Glutamatergic neuron (in vitro differentiated cells): ENCODE measurements around the gene DNAJB6. TPM values are rescaled to one million over a fixed set of nuclear protein-coding genes. Genes with fewer than 3 reads are reported as not detected.
A peak's percentile ranks its signal among the peaks of the same experiment; 100 is the strongest.

Experiments used
- DNase-seq: peaks from one replicate; pipeline ENCODE4 v3.0.0; 2022
- H3K27ac Mint-ChIP-seq: one replicate; pipeline ENCODE4 v1.8.0; 2020; ENCODE audit warnings: mild to moderate bottlenecking, mixed read lengths, inconsistent platforms; ENCODE audit not compliant: unreplicated experiment
- H3K27me3 Mint-ChIP-seq: one replicate; pipeline ENCODE4 v1.8.0; 2020; ENCODE audit warnings: mild to moderate bottlenecking, moderate library complexity, mixed read lengths, inconsistent platforms; ENCODE audit not compliant: unreplicated experiment
- H3K36me3 Mint-ChIP-seq: one replicate; pipeline ENCODE4 v1.8.0; 2020; ENCODE audit warnings: mild to moderate bottlenecking, mixed read lengths, inconsistent platforms; ENCODE audit not compliant: unreplicated experiment
- H3K4me1 Mint-ChIP-seq: one replicate; pipeline ENCODE4 v1.8.0; 2020; ENCODE audit warnings: mild to moderate bottlenecking, low read depth, mixed read lengths, inconsistent platforms; ENCODE audit not compliant: unreplicated experiment
- H3K4me3 Mint-ChIP-seq: one replicate; pipeline ENCODE4 v1.8.0; 2020; ENCODE audit warnings: mild to moderate bottlenecking, mixed read lengths, inconsistent platforms; ENCODE audit not compliant: unreplicated experiment
- H3K9me3 Mint-ChIP-seq: one replicate; pipeline ENCODE4 v1.8.0; 2020; ENCODE audit warnings: mild to moderate bottlenecking, moderate library complexity, mixed read lengths, inconsistent platforms; ENCODE audit not compliant: unreplicated experiment
- CTCF ChIP-seq: fragments of 200-600 bp; sonication (generic); IDR thresholded peaks from one replicate; pipeline ENCODE4 v1.5.0; 2021; ENCODE audit not compliant: partially characterized antibody, unreplicated experiment
- total RNA-seq: library from RNA; stranded (reverse); fragmentation: NEBNext Ultra II Directional; extraction: Animal tissue kit (Norgen Biotek cat#: 25700); gene quantifications from one replicate; pipeline ENCODE4 v1.2.1, GENCODE V29; 2021; ENCODE audit not compliant: unreplicated experiment

Gene DNAJB6
- total RNA-seq, 1 donor from 2014 or later, result 120 TPM

GRCh38 chr7:157386979-157387800, 50.4 kb downstream of the DNAJB6 start:
- no peaks in the 10 kb centered on the region for H3K27me3 Mint-ChIP-seq
- peaks cover 6% of the 10 kb centered on the region for H3K9me3 Mint-ChIP-seq
- DNase-seq, result peak; percentile 80
- peaks cover 30% of the 10 kb centered on the region for H3K4me1 Mint-ChIP-seq
- TF ChIP-seq CTCF, result peak; percentile 94
- H3K36me3 Mint-ChIP-seq, result no peaks in the 10 kb centered on the region
- no peak overlapping the region for H3K4me3 Mint-ChIP-seq
- H3K27ac Mint-ChIP-seq, result peak overlapping the region; percentile 29

GRCh38 chr7:157388301-157388700, 51.5 kb downstream of the DNAJB6 start:
- TF ChIP-seq CTCF, result no peak
- H3K36me3 Mint-ChIP-seq, result no peaks in the 10 kb centered on the region
- H3K27me3 Mint-ChIP-seq, result no peaks in the 10 kb centered on the region

GRCh38 chr7:157389951-157390730, 53.3 kb downstream of the DNAJB6 start:
- Mint-ChIP-seq H3K9me3 (peaks cover 8% of the 10 kb centered on the region), H3K27me3 (no peaks in the 10 kb centered on the region), H3K4me3 (peak overlapping the region; percentile 2), H3K4me1 (peaks cover 29% of the 10 kb centered on the region), H3K36me3 (no peaks in the 10 kb centered on the region), H3K27ac (peak overlapping the region; percentile 80)
- TF ChIP-seq CTCF, result no peak
- peak; percentile 56 for DNase-seq

More at GRCh38 chr7:157388301-157388700, 51.5 kb downstream of the DNAJB6 start:
- Mint-ChIP-seq H3K9me3 (peaks cover 6% of the 10 kb centered on the region), H3K4me3 (no peak overlapping the region), H3K4me1 (peaks cover 34% of the 10 kb centered on the region), H3K27ac (no peak overlapping the region)
- DNase-seq, result no peak

DNA sequence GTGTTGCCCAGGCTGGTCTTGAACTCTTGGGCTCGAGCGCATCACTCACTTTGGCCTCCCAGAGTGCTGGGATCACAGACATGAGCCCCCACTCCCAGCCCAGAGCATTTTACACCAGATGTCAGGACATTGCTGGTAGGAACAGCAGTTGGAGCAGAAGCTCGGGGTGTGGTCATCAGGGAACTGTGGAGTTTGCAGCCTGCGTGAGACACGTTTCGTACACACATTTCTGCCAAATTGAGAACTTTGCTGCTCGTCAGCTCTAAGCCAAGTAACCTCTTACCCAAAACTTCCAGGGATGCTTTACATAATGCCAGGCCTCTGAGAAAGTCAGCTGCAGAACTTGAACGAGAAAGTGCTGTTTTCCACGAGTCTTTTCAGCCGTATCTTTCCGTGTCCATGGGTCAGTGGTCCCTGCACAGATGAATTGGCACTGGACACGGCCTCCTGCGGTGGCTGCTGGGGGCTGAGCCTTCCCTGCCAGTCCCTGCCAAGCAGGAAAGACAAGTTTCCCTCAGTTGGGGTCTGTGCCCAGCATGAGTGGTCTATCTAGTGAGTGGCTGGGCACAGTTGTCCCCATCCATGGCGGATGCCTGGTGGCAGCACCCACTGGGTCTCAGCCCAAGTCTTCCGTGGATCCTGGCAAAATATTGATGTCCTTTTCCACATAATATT, 54.4 kb downstream of the DNAJB6 start:
- Mint-ChIP-seq H3K36me3 (no peaks in the 10 kb centered on the region), H3K4me1 (peaks cover 29% of the 10 kb centered on the region), H3K27ac (peak overlapping the region; percentile 73), H3K4me3 (no peak overlapping the region), H3K9me3 (peaks cover 8% of the 10 kb centered on the region), H3K27me3 (no peaks in the 10 kb centered on the region)
- DNase-seq, result peak; percentile 13
- TF ChIP-seq CTCF, result no peak
